Stimulated activated CD4-positive, alpha-beta T cell treated with anti-CD3 and anti-CD28 coated beads, TNF-alpha, amount 100 ng/mL, for 1 hour (primary cell): ENCODE measurements around the gene TALDO1.

Source experiments
- DNase-seq, 3 donors: peaks; one replicate each; pipeline ENCODE4 v3.0.0-alpha.2; 2020; ENCODE audit warnings: low read depth in 3 of 3, low spot score in 1 of 3

Gene TALDO1

GRCh38 chr11:767238-767637 lies 20.0 kb downstream of the TALDO1 start:
- no peak for DNase-seq

- no peak for DNase-seq
Observed at GRCh38 chr11:769887-770641, 22.8 kb downstream of the TALDO1 start.

- DNase-seq = no peak
Observed at GRCh38 chr11:770642-771616, 23.7 kb downstream of the TALDO1 start.

- no peak for DNase-seq
Observed at GRCh38 chr11:771617-772204, 24.4 kb downstream of the TALDO1 start.

- no peak for DNase-seq
Observed at GRCh38 chr11:772429-773390, 25.4 kb downstream of the TALDO1 start.

- no peak for DNase-seq
Observed at GRCh38 chr11:773425-773824, 26.2 kb downstream of the TALDO1 start.

GRCh38 chr11:773830-774229 lies 26.6 kb downstream of the TALDO1 start:
- no peak for DNase-seq

- no peak for DNase-seq
Observed at GRCh38 chr11:774873-775592, 27.8 kb downstream of the TALDO1 start.

GRCh38 chr11:776263-776560 lies 28.9 kb downstream of the TALDO1 start:
- DNase-seq = no peak

- DNase-seq = peak in 2 of 3 donors; percentile 18 to 28
Observed at GRCh38 chr11:776561-777287, 29.5 kb downstream of the TALDO1 start.

- DNase-seq = peak; percentile 81 to 95 (median 88)
Observed at GRCh38 chr11:777288-778255, 30.3 kb downstream of the TALDO1 start, which contains the start of gene GATD1. Gene GATD1, minus strand, starts transcription at chr11:777487. Its CDS starts 25 bp downstream, at chr11:777462.

GRCh38 chr11:778976-779954 lies 32.0 kb downstream of the TALDO1 start:
- no peak for DNase-seq

GRCh38 chr11:779955-780532 lies 32.8 kb downstream of the TALDO1 start:
- DNase-seq = no peak

- DNase-seq = no peak
Observed at GRCh38 chr11:782264-783174, 35.3 kb downstream of the TALDO1 start.

GRCh38 chr11:783581-784015 lies 36.3 kb downstream of the TALDO1 start:
- DNase-seq = no peak
